ENCODE measurements around the gene HSPBP1. TPM values are rescaled to one million over a fixed set of nuclear protein-coding genes. Genes with fewer than 3 reads are reported as not detected.

The HSPBP1 gene
- total and polyA plus RNA-seq, 4 donors: 9.4 to 31.6 (median 13.5) TPM

DNA sequence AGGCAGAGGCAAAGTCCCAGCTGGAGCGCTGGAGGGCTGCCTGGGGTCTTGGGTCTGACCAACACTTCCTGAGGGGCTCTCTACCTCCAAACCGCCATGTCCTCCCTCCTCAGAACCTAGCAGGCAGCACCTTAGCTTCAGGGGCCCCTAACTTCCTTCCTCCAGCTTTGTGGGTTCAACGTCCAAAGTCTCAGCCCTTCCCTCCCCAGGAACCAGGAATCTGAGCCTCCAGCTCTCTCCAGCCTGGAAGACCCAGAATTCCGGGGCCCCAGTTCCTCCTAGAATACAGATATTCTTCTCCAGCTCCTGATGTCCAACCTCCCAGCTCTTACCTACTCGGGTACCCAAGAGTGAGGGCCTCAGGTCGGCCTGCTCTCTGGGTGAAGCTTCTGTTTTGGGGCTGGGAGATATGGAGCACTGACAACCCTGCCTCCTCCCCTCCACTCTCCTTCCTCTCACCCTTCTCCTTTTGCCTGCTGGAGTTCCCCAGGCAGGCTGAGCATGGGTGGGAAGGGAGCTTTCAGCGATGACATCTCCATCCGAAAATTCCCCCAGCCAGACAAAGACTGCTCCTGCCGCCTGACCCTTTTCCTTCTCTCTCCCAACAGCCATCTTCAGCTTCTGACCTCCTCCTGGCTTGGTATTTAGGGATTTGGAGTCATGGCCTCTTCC, 41.7 kb upstream of the HSPBP1 start:
- H3K36me3 ChIP-seq (ENCODE audit: control insufficient read depth in 4 of 4, insufficient read depth in 3 of 4, low read depth in 1 of 4, low read length in 3 of 4): no peaks in the 10 kb centered on the region

DNA sequence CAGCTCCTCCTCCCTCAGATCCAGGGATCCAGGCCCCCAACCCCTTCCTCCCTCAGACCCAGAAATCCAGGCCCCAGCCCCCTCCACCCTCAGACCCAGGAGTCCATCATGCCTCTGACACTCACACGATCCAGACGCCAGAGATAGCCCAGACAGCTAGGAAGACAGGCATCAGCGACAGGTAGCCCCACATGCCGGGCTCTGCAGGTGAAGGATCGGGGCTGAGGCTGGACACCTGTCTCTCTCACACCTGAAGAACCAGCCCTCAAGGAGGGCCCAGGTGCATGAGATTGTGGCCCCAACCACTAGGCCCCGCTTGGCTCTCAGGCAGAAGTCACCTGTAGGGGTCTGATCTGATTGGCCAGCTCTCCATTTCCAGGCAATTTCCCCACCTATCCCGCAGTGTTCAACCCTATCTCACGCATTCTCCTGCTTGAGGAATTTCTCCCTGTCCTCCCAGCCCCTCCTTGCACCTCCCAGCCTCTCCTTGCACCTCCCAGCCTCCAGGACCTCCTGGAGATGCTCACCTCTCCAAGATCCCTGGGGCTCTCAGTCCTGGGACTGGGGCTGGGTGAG, 41.0 kb upstream of the HSPBP1 start:
- H3K9ac ChIP-seq (ENCODE audit: low read depth in 1 of 2, low read length in 2 of 2): no peak overlapping the region
- no peaks in the 10 kb centered on the region for H3K36me3 ChIP-seq (ENCODE audit: control insufficient read depth in 4 of 4, insufficient read depth in 3 of 4, low read depth in 1 of 4, low read length in 3 of 4)
- H3K4me1 ChIP-seq (ENCODE audit: control insufficient read depth in 4 of 4, insufficient read depth in 4 of 4, low read length in 3 of 4): no peaks in the 10 kb centered on the region
- peaks cover 0 to 2% (median 0%) of the 10 kb centered on the region in 4 donors for H3K27me3 ChIP-seq (ENCODE audit: control insufficient read depth in 4 of 4, insufficient read depth in 4 of 4, low read length in 3 of 4)
- no peak for TF ChIP-seq GABPA (IDR thresholded peaks at IDR 0.05 in 1 of 2, conservative IDR thresholded peaks at IDR 0.05 in 1 of 2)
- TF ChIP-seq, protein P1, sequence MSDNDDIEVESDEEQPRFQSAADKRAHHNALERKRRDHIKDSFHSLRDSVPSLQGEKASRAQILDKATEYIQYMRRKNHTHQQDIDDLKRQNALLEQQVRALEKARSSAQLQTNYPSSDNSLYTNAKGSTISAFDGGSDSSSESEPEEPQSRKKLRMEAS (IDR thresholded peaks at IDR 0.05): no peak
- no peak for TF ChIP-seq FOXA1 (IDR thresholded peaks at IDR 0.05)
- TF ChIP-seq FOXA2 (IDR thresholded peaks at IDR 0.05): no peak
- no peak for TF ChIP-seq RXRA (IDR thresholded peaks at IDR 0.05)
- TF ChIP-seq, protein P2, sequence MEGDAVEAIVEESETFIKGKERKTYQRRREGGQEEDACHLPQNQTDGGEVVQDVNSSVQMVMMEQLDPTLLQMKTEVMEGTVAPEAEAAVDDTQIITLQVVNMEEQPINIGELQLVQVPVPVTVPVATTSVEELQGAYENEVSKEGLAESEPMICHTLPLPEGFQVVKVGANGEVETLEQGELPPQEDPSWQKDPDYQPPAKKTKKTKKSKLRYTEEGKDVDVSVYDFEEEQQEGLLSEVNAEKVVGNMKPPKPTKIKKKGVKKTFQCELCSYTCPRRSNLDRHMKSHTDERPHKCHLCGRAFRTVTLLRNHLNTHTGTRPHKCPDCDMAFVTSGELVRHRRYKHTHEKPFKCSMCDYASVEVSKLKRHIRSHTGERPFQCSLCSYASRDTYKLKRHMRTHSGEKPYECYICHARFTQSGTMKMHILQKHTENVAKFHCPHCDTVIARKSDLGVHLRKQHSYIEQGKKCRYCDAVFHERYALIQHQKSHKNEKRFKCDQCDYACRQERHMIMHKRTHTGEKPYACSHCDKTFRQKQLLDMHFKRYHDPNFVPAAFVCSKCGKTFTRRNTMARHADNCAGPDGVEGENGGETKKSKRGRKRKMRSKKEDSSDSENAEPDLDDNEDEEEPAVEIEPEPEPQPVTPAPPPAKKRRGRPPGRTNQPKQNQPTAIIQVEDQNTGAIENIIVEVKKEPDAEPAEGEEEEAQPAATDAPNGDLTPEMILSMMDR (IDR thresholded peaks at IDR 0.05; ENCODE audit: low read depth, low read length, missing input control): no peak
- no peak for TF ChIP-seq JUND (IDR thresholded peaks at IDR 0.05)
- TF ChIP-seq HNF4G (IDR thresholded peaks at IDR 0.05): no peak
- no peak for TF ChIP-seq HNF4A (conservative IDR thresholded peaks at IDR 0.05)
- no peak for TF ChIP-seq TAF1 (conservative IDR thresholded peaks at IDR 0.05)
- no peak for TF ChIP-seq EGR1 (IDR thresholded peaks at IDR 0.05; ENCODE audit: low read depth in 2 of 2)
- no peak for TF ChIP-seq NR2F2 (IDR thresholded peaks at IDR 0.05)
- TF ChIP-seq YY1 (IDR thresholded peaks at IDR 0.05): no peak
- TF ChIP-seq RAD21 (IDR thresholded peaks at IDR 0.05): no peak
- TF ChIP-seq, protein P3, sequence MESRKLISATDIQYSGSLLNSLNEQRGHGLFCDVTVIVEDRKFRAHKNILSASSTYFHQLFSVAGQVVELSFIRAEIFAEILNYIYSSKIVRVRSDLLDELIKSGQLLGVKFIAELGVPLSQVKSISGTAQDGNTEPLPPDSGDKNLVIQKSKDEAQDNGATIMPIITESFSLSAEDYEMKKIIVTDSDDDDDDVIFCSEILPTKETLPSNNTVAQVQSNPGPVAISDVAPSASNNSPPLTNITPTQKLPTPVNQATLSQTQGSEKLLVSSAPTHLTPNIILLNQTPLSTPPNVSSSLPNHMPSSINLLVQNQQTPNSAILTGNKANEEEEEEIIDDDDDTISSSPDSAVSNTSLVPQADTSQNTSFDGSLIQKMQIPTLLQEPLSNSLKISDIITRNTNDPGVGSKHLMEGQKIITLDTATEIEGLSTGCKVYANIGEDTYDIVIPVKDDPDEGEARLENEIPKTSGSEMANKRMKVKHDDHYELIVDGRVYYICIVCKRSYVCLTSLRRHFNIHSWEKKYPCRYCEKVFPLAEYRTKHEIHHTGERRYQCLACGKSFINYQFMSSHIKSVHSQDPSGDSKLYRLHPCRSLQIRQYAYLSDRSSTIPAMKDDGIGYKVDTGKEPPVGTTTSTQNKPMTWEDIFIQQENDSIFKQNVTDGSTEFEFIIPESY (IDR thresholded peaks at IDR 0.05): no peak
- no peak for DNase-seq (ENCODE audit: low spot score)
- H3K4me3 ChIP-seq (ENCODE audit: low read depth in 1 of 3, low read length in 3 of 3): no peak overlapping the region
- WGBS: 87% methylated on average over 8 of the region's 8 CpGs
- no peak overlapping the region for H3K27ac ChIP-seq (ENCODE audit: low read depth in 1 of 2, low read length in 2 of 2)
- H3K9me3 ChIP-seq (ENCODE audit: control insufficient read depth in 4 of 4, low read length in 3 of 4): peaks cover 0 to 4% (median 1%) of the 10 kb centered on the region in 4 donors

More for the DNA sequence above, 41.7 kb upstream of the HSPBP1 start:
- WGBS: 67% methylated on average over 9 of the region's 9 CpGs
- no peak overlapping the region for H3K27ac ChIP-seq (ENCODE audit: low read depth in 1 of 2, low read length in 2 of 2)
- H3K9me3 ChIP-seq (ENCODE audit: control insufficient read depth in 4 of 4, low read length in 3 of 4): no peaks in the 10 kb centered on the region
- H3K27me3 ChIP-seq (ENCODE audit: control insufficient read depth in 4 of 4, insufficient read depth in 4 of 4, low read length in 3 of 4): peaks cover 0 to 2% (median 0%) of the 10 kb centered on the region in 4 donors
- TF ChIP-seq, protein P4, sequence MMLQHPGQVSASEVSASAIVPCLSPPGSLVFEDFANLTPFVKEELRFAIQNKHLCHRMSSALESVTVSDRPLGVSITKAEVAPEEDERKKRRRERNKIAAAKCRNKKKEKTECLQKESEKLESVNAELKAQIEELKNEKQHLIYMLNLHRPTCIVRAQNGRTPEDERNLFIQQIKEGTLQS (IDR thresholded peaks at IDR 0.05): no peak
- TF ChIP-seq HNF4G (IDR thresholded peaks at IDR 0.05) (no peak), RXRA (IDR thresholded peaks at IDR 0.05) (no peak), FOXA1 (IDR thresholded peaks at IDR 0.05) (no peak), TAF1 (conservative IDR thresholded peaks at IDR 0.05) (no peak)
- TF ChIP-seq, protein P3 (IDR thresholded peaks at IDR 0.05): no peak
- H3K4me3 ChIP-seq (ENCODE audit: low read depth in 1 of 3, low read length in 3 of 3): no peak overlapping the region
- H3K9ac ChIP-seq (ENCODE audit: low read depth in 1 of 2, low read length in 2 of 2): no peak overlapping the region
- no peaks in the 10 kb centered on the region for H3K4me1 ChIP-seq (ENCODE audit: control insufficient read depth in 4 of 4, insufficient read depth in 4 of 4, low read length in 3 of 4)
- no peak for DNase-seq (ENCODE audit: low spot score)
